Parathyroid adenoma (tissue), 2 donors: ENCODE measurements around the gene TOP1.

Experiments used
- H2AFZ ChIP-seq: fragments of 300-600 bp; sonication (generic); one replicate; pipeline ENCODE4 v1.7.0; 2017; ENCODE audit warnings: antibody characterized with exemption, mild to moderate bottlenecking
- H3K27ac ChIP-seq: fragments of 300-600 bp; sonication (generic); one replicate; pipeline ENCODE4 v1.7.0; 2017
- H3K27me3 ChIP-seq: fragments of 300-600 bp; sonication (generic); one replicate; pipeline ENCODE4 v1.7.0; 2017; ENCODE audit warnings: low read length; ENCODE audit not compliant: control insufficient read depth, insufficient read depth
- H3K36me3 ChIP-seq: fragments of 300-600 bp; sonication (generic); one replicate; pipeline ENCODE4 v1.7.0; 2017; ENCODE audit warnings: low read length; ENCODE audit not compliant: control insufficient read depth, insufficient read depth
- H3K4me1 ChIP-seq: fragments of 300-600 bp; sonication (generic); one replicate; pipeline ENCODE4 v1.7.0; 2017; ENCODE audit warnings: control low read depth
- H3K4me2 ChIP-seq: fragments of 300-600 bp; sonication (generic); one replicate; pipeline ENCODE4 v1.7.0; 2017; ENCODE audit warnings: low read length
- H3K4me3 ChIP-seq: fragments of 300-600 bp; sonication (generic); one replicate; pipeline ENCODE4 v1.7.0; 2017; ENCODE audit warnings: low read depth, low read length
- H3K79me2 ChIP-seq: fragments of 300-600 bp; sonication (generic); one replicate; pipeline ENCODE4 v1.7.0; 2017; ENCODE audit warnings: control low read depth
- H3K9ac ChIP-seq: fragments of 300-600 bp; sonication (generic); one replicate; pipeline ENCODE4 v1.7.0; 2017; ENCODE audit warnings: mild to moderate bottlenecking
- H3K9me3 ChIP-seq: fragments of 300-600 bp; sonication (generic); one replicate; pipeline ENCODE4 v1.7.0; 2017; ENCODE audit warnings: low read length; ENCODE audit not compliant: control insufficient read depth
- TF ChIP-seq, protein P1 (sequence below): fragments of 300-600 bp; sonication (generic); IDR thresholded peaks from one replicate; pipeline ENCODE4 v1.7.0; 2017; ENCODE audit warnings: antibody characterized with exemption, mild to moderate bottlenecking
- donor health status: primary hyperparathyroidism.

The TOP1 gene

GRCh38 chr20:41028359-41029149, at the start of gene TOP1:
Gene TOP1 (plus strand): TSS chr20:41028822. CDS start chr20:41029068, 246 bp downstream.
- H3K4me1 ChIP-seq, result peaks cover 14% of the 10 kb centered on the region
- peak within 1 kb of the TSS; percentile 93 for H2AFZ ChIP-seq
- TF ChIP-seq, protein P1, sequence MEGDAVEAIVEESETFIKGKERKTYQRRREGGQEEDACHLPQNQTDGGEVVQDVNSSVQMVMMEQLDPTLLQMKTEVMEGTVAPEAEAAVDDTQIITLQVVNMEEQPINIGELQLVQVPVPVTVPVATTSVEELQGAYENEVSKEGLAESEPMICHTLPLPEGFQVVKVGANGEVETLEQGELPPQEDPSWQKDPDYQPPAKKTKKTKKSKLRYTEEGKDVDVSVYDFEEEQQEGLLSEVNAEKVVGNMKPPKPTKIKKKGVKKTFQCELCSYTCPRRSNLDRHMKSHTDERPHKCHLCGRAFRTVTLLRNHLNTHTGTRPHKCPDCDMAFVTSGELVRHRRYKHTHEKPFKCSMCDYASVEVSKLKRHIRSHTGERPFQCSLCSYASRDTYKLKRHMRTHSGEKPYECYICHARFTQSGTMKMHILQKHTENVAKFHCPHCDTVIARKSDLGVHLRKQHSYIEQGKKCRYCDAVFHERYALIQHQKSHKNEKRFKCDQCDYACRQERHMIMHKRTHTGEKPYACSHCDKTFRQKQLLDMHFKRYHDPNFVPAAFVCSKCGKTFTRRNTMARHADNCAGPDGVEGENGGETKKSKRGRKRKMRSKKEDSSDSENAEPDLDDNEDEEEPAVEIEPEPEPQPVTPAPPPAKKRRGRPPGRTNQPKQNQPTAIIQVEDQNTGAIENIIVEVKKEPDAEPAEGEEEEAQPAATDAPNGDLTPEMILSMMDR, result no peak
- H3K9ac ChIP-seq, result peak within 1 kb of the TSS; percentile 97
- H3K27ac ChIP-seq, result peak within 1 kb of the TSS; percentile 86
- H3K36me3 ChIP-seq, result no peaks in the 10 kb centered on the region
- peaks cover 38% of the 10 kb centered on the region for H3K79me2 ChIP-seq
- no peaks in the 10 kb centered on the region for H3K9me3 ChIP-seq
- H3K4me3 ChIP-seq, result peak within 1 kb of the TSS; percentile 93
- H3K4me2 ChIP-seq, result peak within 1 kb of the TSS; percentile 90
- no peaks in the 10 kb centered on the region for H3K27me3 ChIP-seq

DNA sequence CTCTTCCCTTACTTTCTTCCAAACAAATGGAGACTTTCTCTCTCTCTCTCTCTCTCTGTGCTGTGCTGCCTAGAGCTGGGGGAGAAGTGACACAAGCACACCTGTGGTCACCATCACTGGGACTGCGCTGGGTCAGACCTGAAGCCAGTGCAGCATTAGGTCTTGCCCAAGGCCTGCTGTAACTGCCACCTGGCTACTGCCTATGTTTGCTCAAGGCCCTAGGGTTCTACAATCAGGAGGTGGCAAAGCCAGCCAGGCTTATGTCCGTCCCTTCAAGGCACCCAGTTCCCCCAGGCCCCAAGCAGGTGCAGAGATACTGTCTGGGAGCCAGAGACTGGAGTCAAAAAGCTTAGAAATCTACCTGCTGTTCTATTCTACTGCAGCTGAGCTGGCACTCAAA, 49.4 kb upstream of the TOP1 start:
- TF ChIP-seq, protein P1, result no peak

DNA sequence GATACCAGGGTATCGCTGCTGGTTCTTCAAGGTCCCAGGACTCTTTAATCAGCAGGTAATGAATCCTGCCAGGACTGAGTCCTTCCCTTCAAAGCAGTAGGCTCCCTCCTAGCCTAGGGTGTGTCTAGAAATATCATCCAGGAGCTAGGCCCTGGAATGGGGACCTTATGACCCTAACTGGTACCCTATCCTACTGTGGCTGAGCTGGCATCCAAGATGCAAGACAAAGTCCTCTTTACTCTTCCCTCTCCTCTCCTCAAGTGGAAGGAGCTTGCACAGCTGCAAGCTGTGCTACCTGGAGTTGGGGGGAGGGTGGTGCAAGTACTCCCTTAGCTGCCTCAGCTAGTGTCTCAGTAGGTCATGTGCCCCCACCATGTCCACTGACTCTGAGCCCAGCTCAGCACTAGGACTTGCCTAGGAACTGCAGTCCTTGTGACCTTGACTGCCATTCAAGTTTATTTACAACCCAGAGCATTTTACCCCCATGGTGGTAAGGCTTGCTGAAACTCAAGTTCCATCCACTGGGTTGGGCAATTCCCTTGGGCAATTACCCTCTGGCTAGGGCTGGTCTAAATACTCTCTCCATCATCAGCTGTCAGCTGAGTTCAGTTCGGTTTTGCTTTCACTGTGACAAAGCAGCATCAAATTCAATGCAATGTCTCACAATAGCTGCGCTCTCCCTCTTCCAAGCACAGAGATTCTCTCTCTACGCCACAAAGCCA, 48.4 kb upstream of the TOP1 start:
- H3K4me3 ChIP-seq, result no peak overlapping the region
- H3K4me2 ChIP-seq, result no peak overlapping the region
- no peak overlapping the region for H3K27ac ChIP-seq
- H3K27me3 ChIP-seq, result no peaks in the 10 kb centered on the region
- no peaks in the 10 kb centered on the region for H3K36me3 ChIP-seq
- H3K4me1 ChIP-seq, result no peaks in the 10 kb centered on the region
- H3K9ac ChIP-seq, result no peak overlapping the region
- TF ChIP-seq, protein P1, result no peak
- peaks cover 5% of the 10 kb centered on the region for H3K9me3 ChIP-seq
- H3K79me2 ChIP-seq, result no peaks in the 10 kb centered on the region
- no peak overlapping the region for H2AFZ ChIP-seq

More for the DNA sequence above, 49.4 kb upstream of the TOP1 start:
- H3K4me3 ChIP-seq, result no peak overlapping the region
- no peak overlapping the region for H3K9ac ChIP-seq
- no peaks in the 10 kb centered on the region for H3K4me1 ChIP-seq
- no peak overlapping the region for H3K27ac ChIP-seq
- H3K4me2 ChIP-seq, result no peak overlapping the region
- H3K27me3 ChIP-seq, result no peaks in the 10 kb centered on the region
- H3K36me3 ChIP-seq, result no peaks in the 10 kb centered on the region
- H3K9me3 ChIP-seq, result peaks cover 5% of the 10 kb centered on the region
- no peaks in the 10 kb centered on the region for H3K79me2 ChIP-seq
- no peak overlapping the region for H2AFZ ChIP-seq

GRCh38 chr20:40980828-40981310, 47.8 kb upstream of the TOP1 start:
- no peaks in the 10 kb centered on the region for H3K79me2 ChIP-seq
- TF ChIP-seq, protein P1, result no peak
- no peaks in the 10 kb centered on the region for H3K27me3 ChIP-seq
- H3K27ac ChIP-seq, result no peak overlapping the region
- no peaks in the 10 kb centered on the region for H3K36me3 ChIP-seq
- H3K9ac ChIP-seq, result no peak overlapping the region
- no peaks in the 10 kb centered on the region for H3K4me1 ChIP-seq
- no peak overlapping the region for H3K4me3 ChIP-seq
- H3K4me2 ChIP-seq, result no peak overlapping the region
- H2AFZ ChIP-seq, result no peak overlapping the region
- peaks cover 5% of the 10 kb centered on the region for H3K9me3 ChIP-seq
